HG03342 (cell line): ENCODE measurements around the gene UTP3.
"Not testable (repeated sequence)": the region's sequence is repeated elsewhere in the genome, so short reads cannot be mapped to it uniquely, and the experiment has no call there.

ENCODE experiments used
- ATAC-seq: cut with Tn5 transposase; IDR thresholded peaks from one replicate; pipeline ENCODE4 v1.9.1; 2021; ENCODE audit warnings: mild to moderate bottlenecking, moderate library complexity; ENCODE audit not compliant: unreplicated experiment

The UTP3 gene

DNA sequence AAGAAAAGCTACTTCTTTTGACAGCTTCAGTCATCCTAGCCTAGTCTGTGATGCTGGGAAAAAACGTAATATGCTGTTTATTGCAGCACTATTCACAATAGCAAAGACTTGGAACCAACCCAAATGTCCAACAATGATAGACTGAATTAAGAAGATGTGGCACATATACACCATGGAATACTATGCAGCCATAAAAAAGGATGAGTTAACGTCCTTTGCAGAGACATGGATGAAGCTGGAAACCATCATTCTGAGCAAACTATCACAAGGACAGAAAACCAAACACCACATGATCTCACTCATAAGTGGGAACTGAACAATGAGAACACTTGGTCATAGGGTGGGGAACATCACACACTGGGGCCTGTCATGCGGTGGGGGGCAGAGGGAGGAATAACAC is 6.2 kb upstream of the UTP3 start:
- not testable (repeated sequence) for ATAC-seq

GRCh38 chr4:70687392-70687791 is 940 bp upstream of the UTP3 start:
- peak; percentile 7 for ATAC-seq

- no peak for ATAC-seq
Measured at GRCh38 chr4:70688795-70689231, 481 bp downstream of the UTP3 start.

DNA sequence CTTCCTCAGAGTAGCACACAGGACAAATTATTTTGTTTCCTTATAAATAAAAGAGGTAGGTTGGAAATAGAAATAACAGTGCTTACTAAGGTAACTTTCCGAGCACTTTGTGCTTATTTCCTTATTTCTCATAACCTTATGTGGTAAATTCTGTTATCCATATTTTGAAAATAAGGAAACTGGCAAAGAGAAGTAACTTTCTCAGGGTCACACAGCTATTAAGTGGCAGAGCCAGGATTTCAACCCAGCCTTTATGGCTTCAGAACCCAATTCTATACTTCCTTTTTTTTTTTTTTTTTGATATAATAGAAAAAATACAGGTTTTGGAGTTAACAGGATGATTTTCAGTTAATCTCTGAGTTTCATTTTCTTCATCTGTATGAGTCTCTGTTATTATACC is 3.3 kb downstream of the UTP3 start:
- no peak for ATAC-seq

DNA sequence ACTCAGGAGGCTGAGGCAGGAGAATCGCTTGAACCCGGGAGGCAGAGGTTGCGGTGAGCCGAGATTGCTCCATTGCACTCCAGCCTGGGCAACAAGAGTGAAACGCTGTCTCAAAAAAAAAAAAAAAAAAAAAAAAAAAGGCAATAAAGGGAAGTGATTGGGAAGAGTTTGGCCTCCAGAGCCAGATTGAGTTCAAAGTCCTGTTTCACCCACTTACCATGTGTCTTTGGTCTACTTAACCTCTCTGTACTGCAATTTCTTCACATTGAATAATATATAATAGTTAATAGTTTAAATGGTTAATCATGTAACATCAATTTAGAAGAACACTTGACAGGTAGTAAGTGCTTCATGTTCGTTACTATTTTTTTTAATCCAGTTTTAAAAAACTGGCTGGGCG is 6.3 kb downstream of the UTP3 start:
- ATAC-seq = not testable (repeated sequence)

DNA sequence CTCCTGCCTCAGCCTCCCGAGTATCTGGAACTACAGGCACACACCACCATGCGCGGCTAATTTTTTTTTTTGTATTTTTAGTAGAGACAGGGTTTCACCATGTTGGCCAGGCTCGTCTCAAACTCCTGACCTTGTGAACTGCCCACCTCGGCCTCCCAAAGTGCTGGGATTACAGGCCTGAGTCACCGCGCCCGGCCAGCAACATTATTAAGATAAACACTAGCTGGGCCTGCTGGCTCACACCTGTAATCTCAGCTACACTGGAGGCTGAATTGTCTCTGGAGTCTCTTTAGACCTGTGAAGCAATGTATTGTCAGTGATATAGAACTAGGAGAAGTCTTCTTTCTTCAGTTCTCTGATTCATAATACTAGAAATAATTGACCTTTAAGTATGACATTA is 10.1 kb downstream of the UTP3 start:
- not testable (repeated sequence) for ATAC-seq

GRCh38 chr4:70700712-70701111 is 12.4 kb downstream of the UTP3 start:
- ATAC-seq = no peak

- no peak for ATAC-seq
Measured at GRCh38 chr4:70701271-70701670, 12.9 kb downstream of the UTP3 start.

GRCh38 chr4:70702592-70702991 is 14.3 kb downstream of the UTP3 start:
- not testable (repeated sequence) for ATAC-seq

DNA sequence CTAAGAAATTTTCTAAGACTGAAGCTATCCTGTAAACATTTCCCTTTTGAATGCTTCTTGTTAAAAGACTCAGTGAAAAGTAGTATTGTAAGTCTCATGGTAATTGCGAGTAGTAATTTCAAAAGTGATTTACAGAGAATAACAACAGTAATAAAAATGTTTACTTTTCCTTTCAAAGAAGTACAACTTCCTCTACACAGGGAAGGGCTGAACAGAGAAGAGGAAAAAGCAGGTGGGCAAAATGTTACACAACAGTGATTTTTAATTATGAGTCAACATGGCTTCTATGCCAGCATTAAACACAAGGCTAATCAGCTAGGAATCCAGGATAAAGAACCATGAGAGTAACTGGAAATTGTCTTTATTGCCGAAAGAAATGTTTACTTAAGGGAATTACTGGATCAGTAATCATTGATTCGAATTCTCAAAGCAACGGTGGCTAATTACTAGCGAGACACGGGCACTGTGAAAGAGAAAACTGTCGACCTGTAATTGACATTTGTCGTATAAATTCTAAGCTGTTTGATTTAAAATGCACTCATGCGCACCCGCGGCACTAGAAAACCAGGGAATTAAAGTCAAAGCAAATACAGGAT is 15.4 kb downstream of the UTP3 start:
- ATAC-seq = no peak

DNA sequence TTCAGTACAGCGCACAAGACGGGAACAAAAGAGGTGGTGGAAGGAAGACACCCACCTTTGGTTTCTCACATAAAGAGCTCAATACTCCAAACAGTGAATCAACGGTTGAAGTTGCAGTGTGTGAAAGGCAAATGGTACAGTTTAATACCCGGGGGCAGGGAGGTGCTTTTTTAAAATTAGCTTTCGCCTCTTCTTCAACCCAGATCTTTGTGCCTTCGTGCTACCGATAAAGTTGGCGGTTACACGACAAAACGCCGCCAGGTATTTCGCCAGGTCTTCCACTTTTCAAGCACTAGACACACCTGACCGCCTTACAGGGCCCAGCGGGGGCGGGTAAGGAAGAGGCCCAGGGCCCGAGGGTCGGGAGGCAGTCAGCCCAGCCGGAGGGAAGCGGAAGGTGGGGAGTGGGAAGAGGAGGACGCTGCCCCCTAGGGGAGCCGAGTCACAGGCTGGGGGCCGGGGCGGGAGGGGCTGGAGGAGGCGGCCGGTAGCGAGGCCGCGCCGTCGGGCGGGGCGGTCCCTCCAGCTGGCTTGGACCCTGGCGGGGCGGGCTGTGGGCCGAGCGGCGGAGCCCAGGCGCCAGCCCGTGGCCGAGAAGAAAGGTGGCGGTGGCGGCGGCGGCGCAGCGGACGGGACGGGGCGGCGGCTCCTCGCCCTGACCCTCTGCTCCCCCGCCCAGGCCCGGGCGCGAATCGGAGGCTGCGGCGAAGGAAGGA is 16.0 kb downstream of the UTP3 start:
- ATAC-seq = peak; percentile 65

DNA sequence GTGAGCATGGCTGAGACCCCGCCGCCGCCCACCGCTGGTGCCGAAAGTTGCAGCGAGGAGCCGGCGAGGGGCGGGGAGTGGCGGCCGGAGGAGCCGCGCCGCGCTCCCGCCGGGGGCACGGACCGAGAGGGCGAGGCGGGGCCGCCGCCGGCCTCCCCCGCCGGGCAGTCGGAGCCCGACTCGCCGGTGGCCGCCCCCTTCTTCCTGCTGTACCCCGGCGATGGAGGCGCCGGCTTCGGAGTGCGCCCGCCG is 16.5 kb downstream of the UTP3 start:
- peak; percentile 27 for ATAC-seq

DNA sequence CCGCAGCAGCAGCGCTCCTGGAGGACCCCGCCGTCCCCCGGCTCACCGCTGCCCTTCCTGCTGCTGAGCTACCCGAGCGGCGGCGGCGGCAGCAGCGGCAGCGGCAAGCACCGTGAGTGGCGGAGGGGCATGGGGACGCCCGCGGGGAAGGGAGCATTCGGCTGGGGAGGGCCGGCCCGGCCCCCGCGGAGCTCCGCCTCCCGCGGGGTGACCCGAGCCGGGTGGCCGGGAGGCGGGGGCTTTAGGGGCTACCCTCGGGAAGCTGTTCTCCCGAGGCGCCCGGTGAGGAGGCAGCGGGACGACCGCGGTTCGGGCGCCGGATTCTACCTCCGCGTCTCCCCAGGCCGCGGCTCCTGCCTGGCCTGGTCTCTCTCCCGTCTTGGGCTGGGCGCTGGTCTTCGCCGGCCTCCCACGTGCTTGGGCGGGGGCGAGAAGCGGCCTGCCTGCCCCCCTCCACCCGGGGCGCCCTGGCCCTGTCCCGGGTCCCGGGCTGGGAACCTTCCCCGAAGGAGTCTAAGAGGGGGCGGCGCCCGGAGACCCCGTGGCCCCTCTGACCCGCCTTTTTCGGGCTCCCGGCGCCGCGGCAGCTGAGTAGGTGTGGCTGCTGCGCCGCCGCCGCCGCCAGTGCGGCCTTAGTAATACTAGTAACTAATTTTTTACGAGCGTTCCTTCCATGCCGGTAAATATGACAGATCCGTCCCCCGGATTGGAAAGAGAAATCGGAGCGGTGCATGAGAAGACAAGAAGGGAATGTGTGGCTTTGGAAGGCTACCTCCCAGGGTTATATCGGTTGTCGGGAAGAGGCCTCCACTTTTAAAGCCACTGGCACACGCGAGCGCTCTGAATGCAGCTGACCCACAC is 17.1 kb downstream of the UTP3 start:
- peak; percentile 56 for ATAC-seq

GRCh38 chr4:70706044-70706461 is 17.7 kb downstream of the UTP3 start:
- no peak for ATAC-seq

DNA sequence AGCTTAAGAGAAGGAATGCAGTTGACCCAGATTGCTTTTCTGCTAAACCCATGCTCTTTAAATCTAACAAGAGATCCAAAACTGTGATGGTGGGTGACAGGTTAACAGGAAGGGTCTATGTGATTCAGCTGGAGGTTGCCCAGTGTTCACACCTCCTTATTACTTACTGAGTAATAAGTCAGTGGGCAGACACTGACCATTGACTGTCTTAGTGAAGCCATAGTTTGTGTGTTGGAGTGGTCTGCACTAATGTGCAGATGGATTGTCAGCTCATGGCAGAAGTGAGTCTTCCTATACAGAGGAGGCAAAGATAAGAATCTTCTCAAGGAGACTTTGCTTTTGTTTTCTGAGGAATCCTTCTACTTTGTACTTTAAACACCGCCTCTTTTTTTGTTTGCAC is 18.2 kb downstream of the UTP3 start:
- no peak for ATAC-seq

- ATAC-seq = no peak
Measured at GRCh38 chr4:70709611-70710205, 21.4 kb downstream of the UTP3 start.

- no peak for ATAC-seq
Measured at GRCh38 chr4:70711599-70711998, 23.3 kb downstream of the UTP3 start.

DNA sequence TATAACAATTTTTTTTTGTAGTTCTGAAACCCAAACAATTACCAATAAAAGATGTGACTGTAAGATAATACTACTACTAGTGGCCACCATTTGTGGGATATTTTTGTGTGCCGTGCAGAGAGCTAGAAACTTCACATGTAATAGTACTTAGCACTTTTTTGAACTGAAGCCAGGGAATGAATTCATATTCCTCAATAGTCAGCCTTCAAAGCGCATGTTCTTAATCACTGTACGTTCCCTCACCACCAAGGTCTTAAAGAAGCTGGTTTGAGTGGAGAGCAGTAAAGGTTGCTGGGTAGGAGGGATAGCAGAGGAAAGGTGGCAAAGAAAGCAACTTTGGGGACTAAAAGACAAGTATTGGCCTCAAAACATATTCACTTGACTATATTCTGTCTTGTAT is 23.8 kb downstream of the UTP3 start:
- no peak for ATAC-seq

DNA sequence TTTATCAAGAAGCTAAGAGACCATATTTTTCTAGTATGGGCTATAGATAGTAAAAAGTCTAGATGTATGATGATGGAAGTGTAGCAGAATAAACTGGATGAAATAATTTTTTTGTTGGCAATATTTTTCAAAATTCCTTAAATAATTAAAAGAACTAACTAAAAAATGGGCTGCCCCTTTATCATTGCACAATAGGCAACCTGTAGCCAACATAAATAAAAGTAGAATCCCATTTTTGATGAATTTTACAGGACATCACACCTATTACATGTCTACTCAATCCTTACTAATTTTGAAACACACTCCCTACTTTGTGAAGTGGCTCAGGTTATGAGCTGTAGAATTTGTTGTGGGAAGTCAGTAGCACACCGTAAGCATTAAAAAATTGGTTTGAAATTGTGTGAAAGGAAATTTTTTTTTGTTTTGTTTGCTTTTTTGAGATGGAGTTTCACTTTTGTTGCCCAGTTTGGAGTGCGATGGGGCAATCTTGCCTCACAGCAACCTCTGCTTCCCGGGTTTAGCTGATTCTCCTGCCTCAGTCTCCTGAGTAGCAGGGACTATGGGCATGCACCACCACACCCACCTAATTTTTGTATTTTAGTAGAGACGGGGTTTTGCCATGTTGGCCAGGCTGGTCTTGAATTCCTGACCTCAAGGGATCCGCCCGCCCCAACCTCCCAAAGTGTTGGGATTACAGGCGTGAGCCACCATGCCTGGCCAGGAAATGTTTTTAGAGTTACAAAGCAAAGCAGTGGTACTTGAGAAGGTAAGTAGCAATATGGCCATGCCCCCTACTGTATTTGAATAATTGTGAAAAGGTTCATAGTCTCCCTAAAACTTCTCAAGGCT is 24.5 kb downstream of the UTP3 start:
- ATAC-seq = no peak

DNA sequence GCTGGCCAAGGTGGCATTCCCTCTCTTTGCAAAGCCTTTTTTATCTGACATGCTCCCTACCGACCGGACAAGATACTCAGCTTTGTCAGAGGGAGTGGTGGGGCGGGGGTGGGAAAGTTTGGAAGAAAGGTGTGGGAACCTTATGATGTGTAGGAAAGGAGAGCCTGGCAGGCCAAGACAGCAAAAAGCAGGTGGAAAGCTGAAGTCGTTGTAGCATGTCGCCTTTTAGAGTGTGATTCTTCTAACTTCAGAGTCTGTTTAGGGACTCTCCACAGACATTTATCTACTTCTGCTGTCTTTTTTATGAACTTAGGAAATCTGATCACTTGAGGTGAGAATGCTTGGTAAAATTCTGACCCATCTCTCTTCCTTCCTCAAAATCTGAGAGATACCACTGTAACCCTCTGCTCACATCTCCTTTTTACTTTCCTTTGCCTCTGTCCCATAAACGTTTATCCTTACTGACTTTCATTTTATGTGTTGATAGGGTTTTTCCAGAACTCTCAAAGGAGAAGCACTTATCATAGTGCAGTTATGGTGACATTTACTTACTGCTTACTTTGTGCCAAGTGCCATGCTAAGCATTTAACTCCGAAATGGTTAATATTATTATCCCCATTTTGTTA is 25.2 kb downstream of the UTP3 start:
- peak; percentile 47 for ATAC-seq
